Calu3 (cell line): ENCODE data around the gene KCNN1. TPM values are rescaled to one million over a fixed set of nuclear protein-coding genes. Genes with fewer than 3 reads are reported as not detected.
"Not testable (repeated sequence)": the region's sequence is repeated elsewhere in the genome, so short reads cannot be mapped to it uniquely, and the experiment has no call there.

ENCODE experiments used
- BruUV-seq: library from RNA; stranded (reverse); fragments of 400-500 nt; replicated peaks from 2 replicates; lab custom pipeline; 2021; lab: Mats Ljungman, UMichigan
- CTCF ChIA-PET: fragments of 300-600 bp; sonication (Branson Sonifier 250); formaldehyde crosslinking; loops from one replicate; lab custom pipeline; 2022; ENCODE audit warnings: antibody characterized with exemption; lab: Charles Lee
- DNase-seq: peaks from one replicate; pipeline ENCODE4 v3.0.0; 2022
- H3K27ac Mint-ChIP-seq: one replicate; pipeline ENCODE4 v1.8.0; 2022; ENCODE audit warnings: mixed read lengths; ENCODE audit not compliant: unreplicated experiment
- H3K27me3 Mint-ChIP-seq: one replicate; pipeline ENCODE4 v1.8.0; 2022; ENCODE audit warnings: mixed read lengths; ENCODE audit not compliant: unreplicated experiment
- H3K36me3 Mint-ChIP-seq: one replicate; pipeline ENCODE4 v1.8.0; 2022; ENCODE audit warnings: mild to moderate bottlenecking, moderate library complexity, mixed read lengths; ENCODE audit not compliant: insufficient read depth, unreplicated experiment
- H3K4me1 Mint-ChIP-seq: one replicate; pipeline ENCODE4 v1.8.0; 2022; ENCODE audit warnings: mild to moderate bottlenecking, low read depth, mixed read lengths; ENCODE audit not compliant: unreplicated experiment
- H3K4me3 Mint-ChIP-seq: one replicate; pipeline ENCODE4 v1.8.0; 2022; ENCODE audit warnings: mild to moderate bottlenecking, low read depth, moderate library complexity, mixed read lengths; ENCODE audit not compliant: unreplicated experiment
- H3K9me3 Mint-ChIP-seq: one replicate; pipeline ENCODE4 v1.8.0; 2022; ENCODE audit warnings: low read depth, mixed read lengths; ENCODE audit not compliant: unreplicated experiment
- intact Hi-C: fragments of 100-400 bp; cut with micrococcal nuclease; formaldehyde crosslinking; loops from one replicate; pipeline ENCODE4 v1.10.0; 2022; ENCODE audit not compliant: unreplicated experiment
- total RNA-seq: library from RNA; stranded (reverse); gene quantifications from 2 replicates; pipeline ENCODE4 v1.2.3, GENCODE V29; 2022
- TF ChIP-seq, protein P1 (sequence below): fragments of 200-600 bp; IDR thresholded peaks from one replicate; pipeline ENCODE4 v1.8.0; 2022; ENCODE audit warnings: antibody characterized with exemption; ENCODE audit not compliant: unreplicated experiment

Gene KCNN1
- total RNA-seq, 1 experiment from 2014 or later, result not detected

GRCh38 chr19:18000915-18001776, 34.2 kb downstream of the KCNN1 start:
- no TSS peak for BruUV-seq
- H3K27me3 Mint-ChIP-seq, result no peaks in the 10 kb centered on the region
- DNase-seq, result peak; percentile 83
- H3K4me3 Mint-ChIP-seq, result peak overlapping the region; percentile 65
- TF ChIP-seq, protein P1, sequence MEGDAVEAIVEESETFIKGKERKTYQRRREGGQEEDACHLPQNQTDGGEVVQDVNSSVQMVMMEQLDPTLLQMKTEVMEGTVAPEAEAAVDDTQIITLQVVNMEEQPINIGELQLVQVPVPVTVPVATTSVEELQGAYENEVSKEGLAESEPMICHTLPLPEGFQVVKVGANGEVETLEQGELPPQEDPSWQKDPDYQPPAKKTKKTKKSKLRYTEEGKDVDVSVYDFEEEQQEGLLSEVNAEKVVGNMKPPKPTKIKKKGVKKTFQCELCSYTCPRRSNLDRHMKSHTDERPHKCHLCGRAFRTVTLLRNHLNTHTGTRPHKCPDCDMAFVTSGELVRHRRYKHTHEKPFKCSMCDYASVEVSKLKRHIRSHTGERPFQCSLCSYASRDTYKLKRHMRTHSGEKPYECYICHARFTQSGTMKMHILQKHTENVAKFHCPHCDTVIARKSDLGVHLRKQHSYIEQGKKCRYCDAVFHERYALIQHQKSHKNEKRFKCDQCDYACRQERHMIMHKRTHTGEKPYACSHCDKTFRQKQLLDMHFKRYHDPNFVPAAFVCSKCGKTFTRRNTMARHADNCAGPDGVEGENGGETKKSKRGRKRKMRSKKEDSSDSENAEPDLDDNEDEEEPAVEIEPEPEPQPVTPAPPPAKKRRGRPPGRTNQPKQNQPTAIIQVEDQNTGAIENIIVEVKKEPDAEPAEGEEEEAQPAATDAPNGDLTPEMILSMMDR, result no peak
- CTCF ChIA-PET, result interaction anchor here (0.5 to 1.1 kb wide), 2 partner anchors 68 to 692 kb away, joined by 5 to 7 read pairs; partner anchors contain the start of genes CCDC124 and DDA1
- H3K36me3 Mint-ChIP-seq, result peaks cover 33% of the 10 kb centered on the region
- no peaks in the 10 kb centered on the region for H3K9me3 Mint-ChIP-seq
- intact Hi-C loops, result no loop called here
- H3K27ac Mint-ChIP-seq, result peak overlapping the region; percentile 82
- peaks cover 8% of the 10 kb centered on the region for H3K4me1 Mint-ChIP-seq

DNA sequence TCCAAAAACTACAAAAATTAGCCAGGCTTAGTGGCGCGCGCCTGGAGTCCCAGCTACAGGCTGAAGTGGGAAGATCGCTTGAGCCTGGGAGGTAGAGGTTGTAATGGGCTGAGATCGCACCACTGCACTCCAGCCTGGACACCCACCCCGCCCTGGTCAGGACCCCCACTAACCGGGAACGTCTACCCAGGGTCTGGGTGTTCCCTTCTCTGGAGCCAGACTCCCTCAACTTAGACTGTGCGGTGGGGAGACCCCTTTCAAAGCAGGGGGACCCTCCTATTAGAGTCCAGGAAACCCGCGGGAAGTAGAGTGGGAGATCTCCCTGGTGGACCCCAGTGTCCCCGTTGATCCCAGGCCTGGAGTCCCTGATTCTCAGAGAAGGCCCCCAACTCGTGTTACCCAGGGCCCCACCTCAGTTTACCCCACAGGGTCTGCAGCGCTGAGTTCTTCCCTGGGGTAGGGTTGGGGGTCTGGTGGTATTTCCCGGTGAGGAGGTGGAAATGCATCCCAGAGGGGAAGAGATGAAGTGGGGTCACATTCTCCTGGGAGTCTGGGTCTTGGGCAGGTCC, 35.0 kb downstream of the KCNN1 start:
- CTCF ChIA-PET, result interaction anchor here (0.5 kb wide), 1 partner anchor 693 kb away, joined by 7 read pairs; the partner anchor contains the start of gene DDA1
- H3K36me3 Mint-ChIP-seq, result peaks cover 35% of the 10 kb centered on the region
- no peaks in the 10 kb centered on the region for H3K9me3 Mint-ChIP-seq
- no peak for DNase-seq
- TF ChIP-seq, protein P1, result no peak
- peak overlapping the region; percentile 65 for H3K4me3 Mint-ChIP-seq
- H3K27ac Mint-ChIP-seq, result no peak overlapping the region
- peaks cover 13% of the 10 kb centered on the region for H3K4me1 Mint-ChIP-seq
- intact Hi-C loops, result no loop called here
- no peaks in the 10 kb centered on the region for H3K27me3 Mint-ChIP-seq
- no TSS peak for BruUV-seq

- Mint-ChIP-seq H3K27ac (no peak overlapping the region), H3K9me3 (no peaks in the 10 kb centered on the region), H3K4me1 (peaks cover 18% of the 10 kb centered on the region), H3K36me3 (peaks cover 36% of the 10 kb centered on the region), H3K27me3 (no peaks in the 10 kb centered on the region), H3K4me3 (peak overlapping the region; percentile 65)
- intact Hi-C loops, result no loop called here
- CTCF ChIA-PET, result interaction anchor here (1.1 to 1.4 kb wide), 2 partner anchors 54 to 70 kb away, joined by 3 read pairs; partner anchors contain the start of gene CCDC124
- TF ChIP-seq, protein P1, result no peak
- DNase-seq, result no peak
- BruUV-seq, result TSS peak; percentile 63
Observed at GRCh38 chr19:18002347-18002850, 35.5 kb downstream of the KCNN1 start.

GRCh38 chr19:18005750-18006149, 38.8 kb downstream of the KCNN1 start:
- H3K4me3 Mint-ChIP-seq, result not testable (repeated sequence)

More at GRCh38 chr19:18005750-18006149, 38.8 kb downstream of the KCNN1 start:
- H3K27me3 Mint-ChIP-seq, H3K9me3 Mint-ChIP-seq, BruUV-seq, DNase-seq, H3K27ac Mint-ChIP-seq, CTCF ChIA-PET: not testable (repeated sequence)
- Mint-ChIP-seq H3K4me1 (peaks cover 12% of the 10 kb centered on the region), H3K36me3 (peaks cover 46% of the 10 kb centered on the region)
- intact Hi-C loops, result loop anchor here (5.0 kb wide), 1 partner anchor 247 kb away; no protein-coding TSS in a partner anchor
